SH-SY5Y (cell line): ENCODE data around the gene PLAAT5.

Experiments
- GATA2 ChIP-seq: IDR thresholded peaks from 2 replicates; pipeline ENCODE4 v1.6.1; 2011; ENCODE audit warnings: mild to moderate bottlenecking, low read depth, low read length
- GATA3 ChIP-seq: IDR thresholded peaks from 2 replicates; pipeline ENCODE4 v1.6.1; 2011; ENCODE audit warnings: low read depth, mild to moderate bottlenecking, low read length, moderate library complexity

- no peak for TF ChIP-seq GATA2
- no peak for TF ChIP-seq GATA3
These were observed 14.3 kb downstream of the PLAAT5 start for GRCh38 chr11:63476618-63477017.
